ENCODE data around the gene CSNK2B. TPM values are rescaled to one million over a fixed set of nuclear protein-coding genes. Genes with fewer than 3 reads are reported as not detected.
A peak's percentile ranks its signal among the peaks of the same experiment; 100 is the strongest.

CSNK2B gene
- 198 and 356 TPM in 2 replicates for total RNA-seq

GRCh38 chr6:31665501-31666336 is at the start of gene CSNK2B:
Gene CSNK2B, plus strand, starts transcription at chr6:31666080. Its CDS starts 752 bp downstream, at chr6:31666832.

GRCh38 chr6:31620586-31621319 is 45.1 kb upstream of the CSNK2B start, which contains the start of gene PRRC2A:
Gene PRRC2A, plus strand, starts transcription at chr6:31620715. Its CDS starts 2,075 bp downstream, at chr6:31622790.

GRCh38 chr6:31655349-31656237 is 10.3 kb upstream of the CSNK2B start, which contains the start of gene APOM:
Gene APOM, plus strand, starts transcription at chr6:31655894. Its CDS starts 73 bp downstream, at chr6:31655967.

GRCh38 chr6:31660381-31661261 is 5.3 kb upstream of the CSNK2B start, which contains the start of gene C6orf47:
Gene C6orf47, minus strand, starts transcription at chr6:31660778. Its CDS starts 831 bp downstream, at chr6:31659947.

GRCh38 chr6:31664790-31665500 is 935 bp upstream of the CSNK2B start, which contains the start of gene GPANK1:
Gene GPANK1, minus strand, starts transcription at chr6:31664997. Its CDS starts 519 bp downstream, at chr6:31664478.

GRCh38 chr6:31669676-31670075 is 3.8 kb downstream of the CSNK2B start, which contains the start of gene LY6G5B:
Gene LY6G5B, plus strand, starts transcription at chr6:31669976. Its CDS starts 975 bp downstream, at chr6:31670951.

GRCh38 chr6:31680226-31681134 is 14.6 kb downstream of the CSNK2B start, which contains the start of gene LY6G5C:
Gene LY6G5C, minus strand, starts transcription at chr6:31681067. Its CDS starts 694 bp downstream, at chr6:31680373.

GRCh38 chr6:31702819-31703716 is 37.2 kb downstream of the CSNK2B start, which contains the start of gene ABHD16A:
Gene ABHD16A, minus strand, starts transcription at chr6:31703324. Its CDS starts 43 bp downstream, at chr6:31703281.

GRCh38 chr6:31706599-31706998 is 40.7 kb downstream of the CSNK2B start, which contains the start of gene LY6G6F:
Gene LY6G6F, plus strand, starts transcription at chr6:31706866. Its CDS starts 41 bp downstream, at chr6:31706907.

GRCh38 chr6:31715022-31715958 is 49.4 kb downstream of the CSNK2B start, which contains the start of gene LY6G6D:
Gene LY6G6D, plus strand, starts transcription at chr6:31715348. Its CDS starts 8 bp downstream, at chr6:31715356.

Small RNA genes within 50 kb of the gene (small RNA-seq; reads per million reads assigned to genes)
- gene LY6G6D (ENCODE audit: low replicate concordance) (not detected), gene MIR4646 (ENCODE audit: low replicate concordance) (not detected), gene MIR6832 (ENCODE audit: low replicate concordance) (not detected), gene RF00019 (ENCODE audit: low replicate concordance) (not detected), gene SNORA38 (ENCODE audit: low replicate concordance) (127 reads per million, percentile 99 among the genes with 10 or more reads in this experiment)

Other genes starting within 250 kb of the CSNK2B start
- gene MICB, start 167.9 kb upstream of the CSNK2B start, total RNA-seq, result 22.5 and 49.2 TPM in 2 replicates
- gene MCCD1, start 137.1 kb upstream of the CSNK2B start, total RNA-seq, result not detected in 2 replicates
- gene DDX39B, start 124.1 kb upstream of the CSNK2B start, total RNA-seq, result 317 and 546 TPM in 2 replicates
- gene ATP6V1G2, start 119.5 kb upstream of the CSNK2B start, total RNA-seq, result 0.43 and 1.5 TPM in 2 replicates
- 19.9 and 35.5 TPM in 2 replicates for gene NFKBIL1, start 118.5 kb upstream of the CSNK2B start, total RNA-seq
- gene LTA, start 93.8 kb upstream of the CSNK2B start, total RNA-seq, result not detected in 2 replicates
- under 0.01 and 0.29 TPM in 2 replicates for gene TNF, start 90.5 kb upstream of the CSNK2B start, total RNA-seq
- not detected in 2 replicates for gene LTB, start 83.7 kb upstream of the CSNK2B start, total RNA-seq
- gene LST1, start 79.8 kb upstream of the CSNK2B start, total RNA-seq, result not detected in 2 replicates
- gene NCR3, start 73.1 kb upstream of the CSNK2B start, total RNA-seq, result not detected in 2 replicates
- not detected in 2 replicates for gene AIF1, start 50.8 kb upstream of the CSNK2B start, total RNA-seq
- gene PRRC2A, start 45.4 kb upstream of the CSNK2B start, total RNA-seq, result 55.1 and 105 TPM in 2 replicates
- 185 and 217 TPM in 2 replicates for gene BAG6, start 13.4 kb upstream of the CSNK2B start, total RNA-seq
- 0.72 and 3.3 TPM in 2 replicates for gene APOM, start 10.2 kb upstream of the CSNK2B start, total RNA-seq
- gene C6orf47, start 5.3 kb upstream of the CSNK2B start, total RNA-seq, result 17.1 and 25.5 TPM in 2 replicates
- gene GPANK1, start 1.1 kb upstream of the CSNK2B start, total RNA-seq, result 20.0 and 22.8 TPM in 2 replicates
- gene LY6G5B, start 3.9 kb downstream of the CSNK2B start, total RNA-seq, result 5.2 and 8.3 TPM in 2 replicates
- 0.66 and 2.7 TPM in 2 replicates for gene LY6G5C, start 15.0 kb downstream of the CSNK2B start, total RNA-seq
- gene ABHD16A, start 37.2 kb downstream of the CSNK2B start, total RNA-seq, result 48.6 and 51.0 TPM in 2 replicates
- not detected in 2 replicates for gene LY6G6F, start 40.8 kb downstream of the CSNK2B start, total RNA-seq
- not detected in 2 replicates for gene LY6G6D, start 49.3 kb downstream of the CSNK2B start, total RNA-seq
- gene LY6G6C, start 55.7 kb downstream of the CSNK2B start, total RNA-seq, result not detected in 2 replicates
- not detected in 2 replicates for gene MPIG6B, start 57.3 kb downstream of the CSNK2B start, total RNA-seq
- 36.5 and 45.7 TPM in 2 replicates for gene DDAH2, start 63.2 kb downstream of the CSNK2B start, total RNA-seq
- gene CLIC1, start 70.5 kb downstream of the CSNK2B start, total RNA-seq, result 585 and 1,126 TPM in 2 replicates
- 7.0 and 26.8 TPM in 2 replicates for gene MSH5, start 73.9 kb downstream of the CSNK2B start, total RNA-seq
- gene SAPCD1, start 96.6 kb downstream of the CSNK2B start, total RNA-seq, result 0.44 and 1.1 TPM in 2 replicates
- gene VWA7, start 111.2 kb downstream of the CSNK2B start, total RNA-seq, result 0.14 and 0.44 TPM in 2 replicates
- gene VARS1, start 129.7 kb downstream of the CSNK2B start, total RNA-seq, result 51.6 and 105 TPM in 2 replicates
- 19.9 and 54.0 TPM in 2 replicates for gene LSM2, start 140.9 kb downstream of the CSNK2B start, total RNA-seq
- 0.72 and 0.88 TPM in 2 replicates for gene HSPA1L, start 149.2 kb downstream of the CSNK2B start, total RNA-seq
- 81.4 and 101 TPM in 2 replicates for gene HSPA1A, start 149.5 kb downstream of the CSNK2B start, total RNA-seq
- 78.3 and 86.0 TPM in 2 replicates for gene HSPA1B, start 161.7 kb downstream of the CSNK2B start, total RNA-seq
- gene NEU1, start 196.7 kb downstream of the CSNK2B start, total RNA-seq, result 84.3 and 201 TPM in 2 replicates
- gene SLC44A4, start 212.9 kb downstream of the CSNK2B start, total RNA-seq, result under 0.01 TPM in 1 of 2 replicates, not detected in the other
- gene EHMT2, start 231.6 kb downstream of the CSNK2B start, total RNA-seq, result 35.0 and 51.1 TPM in 2 replicates
- gene ZBTB12, start 236.0 kb downstream of the CSNK2B start, total RNA-seq, result 1.4 and 2.8 TPM in 2 replicates

Data from placental pericyte (primary cell).